Measurements from ENCODE around the gene PTCD2. TPM values are rescaled to one million over a fixed set of nuclear protein-coding genes. Genes with fewer than 3 reads are reported as not detected.

The PTCD2 gene
- total and polyA plus RNA-seq, 9 of the 15 experiments (the other 6 are each of a cell fraction or from before 2014, with no cell fraction given), result 11.9 to 28.5 (median 18.6) TPM

GRCh38 chr5:72366324-72366976 is 46.3 kb downstream of the PTCD2 start (continued):
- TF ChIP-seq JUND (IDR thresholded peaks at IDR 0.05; ENCODE audit: borderline replicate concordance, low read depth, low read length), result peak; percentile 35; the same call in 1 of the 2 replicates
- TF ChIP-seq JUND (tag; IDR thresholded peaks at IDR 0.05; ENCODE audit: borderline replicate concordance, low read depth, low read length), result no peak
- peak; percentile 68; the same call in 1 of the 2 replicates for TF ChIP-seq SMC3 (conservative IDR thresholded peaks at IDR 0.05; ENCODE audit: insufficient read depth, low read depth, low read length)
- TF ChIP-seq PKNOX1 (IDR thresholded peaks at IDR 0.05), result 0 out of 2 replicates have a peak, but pooled peaks have one; percentile 26
- TF ChIP-seq CSDE1 (IDR thresholded peaks at IDR 0.05), result no peak
- TF ChIP-seq REST (IDR thresholded peaks at IDR 0.05; ENCODE audit: borderline replicate concordance), result peak; percentile 80; the same call in 1 of the 2 replicates
- TF ChIP-seq REST (CRISPR knock-in tag; IDR thresholded peaks at IDR 0.05; ENCODE audit: low read depth), result no peak
- TF ChIP-seq ARNT (IDR thresholded peaks at IDR 0.05), result 0 out of 4 replicates have a peak, but pooled peaks of 1 of the 2 experiments have one; percentile 33
- 0 out of 2 replicates have a peak, but pooled peaks have one; percentile 16 for TF ChIP-seq HSF4 (CRISPR knock-in tag; IDR thresholded peaks at IDR 0.05; ENCODE audit: borderline replicate concordance)
- TF ChIP-seq CTCF (IDR thresholded peaks at IDR 0.05 in 2 of 3, conservative IDR thresholded peaks at IDR 0.05 in 1 of 3; ENCODE audit: insufficient read depth in 2 of 3, low read depth in 1 of 3, low read length in 3 of 3), result peak; percentile 67 to 85 (median 75)
- no peak for TF ChIP-seq ARID4B (CRISPR knock-in tag; IDR thresholded peaks at IDR 0.05)
